GM12892 (cell line): Measurements from ENCODE around the gene RBBP8.

Experiments
- POLR2AphosphoS5 ChIP-seq: IDR thresholded peaks from 2 replicates; pipeline ENCODE4 v1.6.1; 2011; ENCODE audit warnings: low read depth, low read length, control low read depth
- TAF1 ChIP-seq: IDR thresholded peaks from 2 replicates; pipeline ENCODE4 v1.6.1; 2011; ENCODE audit warnings: low read depth, mild to moderate bottlenecking, control low read depth, low read length, borderline replicate concordance

DNA sequence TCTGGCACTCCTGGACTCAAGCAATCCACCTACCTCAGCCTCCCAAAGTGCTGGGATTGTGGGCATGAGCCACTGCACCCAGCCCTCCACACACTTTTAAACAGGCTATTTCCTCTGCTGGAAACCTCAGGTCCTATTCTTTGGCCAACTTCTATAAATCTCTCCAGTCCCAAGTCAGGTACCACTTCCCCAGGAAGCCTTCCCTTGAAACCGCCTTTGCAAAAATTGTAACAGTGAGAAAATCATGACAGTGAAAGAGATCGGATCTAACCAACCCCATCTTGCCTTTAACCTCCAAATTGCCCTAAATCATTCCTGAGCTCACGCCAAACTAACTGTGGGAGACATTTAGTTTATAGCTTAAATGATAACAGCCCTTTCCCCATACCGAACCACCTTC lies 134.9 kb downstream of the RBBP8 start:
- TF ChIP-seq POLR2AphosphoS5 (no peak), TAF1 (no peak)
